ENCODE data around the gene PRSS50. TPM values are rescaled to one million over a fixed set of nuclear protein-coding genes. Genes with fewer than 3 reads are reported as not detected.

Gene PRSS50
- under 1 TPM in 2 of 4 donors, not detected in 2; 0.21 to 0.55 TPM for total RNA-seq

DNA sequence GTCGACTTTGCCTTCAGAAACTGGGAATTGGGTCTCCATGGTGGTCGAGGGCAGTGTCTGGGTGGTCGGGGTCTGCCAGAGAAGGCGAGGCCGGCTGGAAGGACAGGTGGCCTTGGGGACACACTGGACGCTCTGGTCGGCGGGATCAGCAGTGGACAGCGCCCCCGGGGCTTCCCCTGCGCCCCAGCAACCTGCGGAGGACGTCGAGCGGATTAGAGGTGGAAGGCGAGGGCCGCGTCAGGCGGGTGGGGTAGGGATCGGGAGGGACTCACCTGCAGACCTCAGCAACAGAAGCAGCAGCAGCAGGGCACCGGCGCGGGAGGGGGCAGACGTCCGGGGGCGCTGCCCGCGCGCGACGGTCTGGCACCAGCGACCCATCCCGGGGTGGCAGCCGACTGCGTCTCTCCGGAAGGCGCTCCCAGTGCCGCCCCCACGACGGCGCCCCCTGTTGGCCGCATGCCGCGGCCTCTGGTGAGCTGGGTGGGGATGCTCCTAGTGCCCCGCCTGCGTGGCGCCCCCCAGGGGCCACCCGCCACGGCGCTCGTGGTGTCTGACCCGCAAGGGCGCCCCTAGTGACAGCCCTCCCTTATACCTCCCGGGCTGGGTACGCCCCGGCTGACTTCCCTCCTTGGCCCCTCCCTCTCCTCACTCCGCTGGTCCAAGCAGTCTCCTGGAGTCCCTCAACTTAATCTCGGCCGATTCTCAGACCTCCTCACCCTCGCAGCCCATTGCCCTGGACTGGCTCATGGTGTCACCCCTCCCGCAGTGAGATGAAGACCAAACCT lies at the start of gene PRSS50:
Gene PRSS50 (minus strand): TSS at position 423 of the 785 bp plus-strand sequence. CDS start 45 bp downstream, at position 378.
- TF ChIP-seq POLR2A (IDR thresholded peaks at IDR 0.05): no peak
- TF ChIP-seq, protein P1, sequence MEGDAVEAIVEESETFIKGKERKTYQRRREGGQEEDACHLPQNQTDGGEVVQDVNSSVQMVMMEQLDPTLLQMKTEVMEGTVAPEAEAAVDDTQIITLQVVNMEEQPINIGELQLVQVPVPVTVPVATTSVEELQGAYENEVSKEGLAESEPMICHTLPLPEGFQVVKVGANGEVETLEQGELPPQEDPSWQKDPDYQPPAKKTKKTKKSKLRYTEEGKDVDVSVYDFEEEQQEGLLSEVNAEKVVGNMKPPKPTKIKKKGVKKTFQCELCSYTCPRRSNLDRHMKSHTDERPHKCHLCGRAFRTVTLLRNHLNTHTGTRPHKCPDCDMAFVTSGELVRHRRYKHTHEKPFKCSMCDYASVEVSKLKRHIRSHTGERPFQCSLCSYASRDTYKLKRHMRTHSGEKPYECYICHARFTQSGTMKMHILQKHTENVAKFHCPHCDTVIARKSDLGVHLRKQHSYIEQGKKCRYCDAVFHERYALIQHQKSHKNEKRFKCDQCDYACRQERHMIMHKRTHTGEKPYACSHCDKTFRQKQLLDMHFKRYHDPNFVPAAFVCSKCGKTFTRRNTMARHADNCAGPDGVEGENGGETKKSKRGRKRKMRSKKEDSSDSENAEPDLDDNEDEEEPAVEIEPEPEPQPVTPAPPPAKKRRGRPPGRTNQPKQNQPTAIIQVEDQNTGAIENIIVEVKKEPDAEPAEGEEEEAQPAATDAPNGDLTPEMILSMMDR (IDR thresholded peaks at IDR 0.05): no peak
- no peak for DNase-seq
- Histone ChIP-seq H3K4me1 (no peaks in the 10 kb centered on the region), H3K27me3 (no peaks in the 10 kb centered on the region), H3K9me3 (no peaks in the 10 kb centered on the region), H3K36me3 (no peaks in the 10 kb centered on the region), H3K27ac (no peak within 1 kb of the TSS), H3K4me3 (no peak within 1 kb of the TSS)
- intact Hi-C loops (cut with DNase I; ENCODE audit: low total_unique reads): no loop called here

GRCh38 chr3:46764206-46764605 lies 46.5 kb upstream of the PRSS50 start:
- H3K4me1 ChIP-seq: no peaks in the 10 kb centered on the region
- no peak overlapping the region for H3K27ac ChIP-seq
- peaks cover 0 to 25% of the 10 kb centered on the region in 2 donors for H3K9me3 ChIP-seq
- TF ChIP-seq, protein P1 (IDR thresholded peaks at IDR 0.05): no peak
- H3K27me3 ChIP-seq: no peaks in the 10 kb centered on the region
- no peaks in the 10 kb centered on the region for H3K36me3 ChIP-seq
- no peak for DNase-seq
- intact Hi-C loops (cut with DNase I; ENCODE audit: low total_unique reads): no loop called here
- no peak overlapping the region for H3K4me3 ChIP-seq

- TF ChIP-seq, protein P1 (IDR thresholded peaks at IDR 0.05): no peak
- TF ChIP-seq POLR2A (IDR thresholded peaks at IDR 0.05): no peak
- Histone ChIP-seq H3K27ac (no peak overlapping the region), H3K27me3 (no peaks in the 10 kb centered on the region), H3K36me3 (no peaks in the 10 kb centered on the region), H3K4me1 (no peaks in the 10 kb centered on the region), H3K4me3 (no peak overlapping the region), H3K9me3 (peaks cover 0 to 17% of the 10 kb centered on the region in 2 donors)
- intact Hi-C loops (cut with DNase I; ENCODE audit: low total_unique reads): no loop called here
- no peak for DNase-seq
Observed at GRCh38 chr3:46763178-46763577, 45.5 kb upstream of the PRSS50 start.

DNA sequence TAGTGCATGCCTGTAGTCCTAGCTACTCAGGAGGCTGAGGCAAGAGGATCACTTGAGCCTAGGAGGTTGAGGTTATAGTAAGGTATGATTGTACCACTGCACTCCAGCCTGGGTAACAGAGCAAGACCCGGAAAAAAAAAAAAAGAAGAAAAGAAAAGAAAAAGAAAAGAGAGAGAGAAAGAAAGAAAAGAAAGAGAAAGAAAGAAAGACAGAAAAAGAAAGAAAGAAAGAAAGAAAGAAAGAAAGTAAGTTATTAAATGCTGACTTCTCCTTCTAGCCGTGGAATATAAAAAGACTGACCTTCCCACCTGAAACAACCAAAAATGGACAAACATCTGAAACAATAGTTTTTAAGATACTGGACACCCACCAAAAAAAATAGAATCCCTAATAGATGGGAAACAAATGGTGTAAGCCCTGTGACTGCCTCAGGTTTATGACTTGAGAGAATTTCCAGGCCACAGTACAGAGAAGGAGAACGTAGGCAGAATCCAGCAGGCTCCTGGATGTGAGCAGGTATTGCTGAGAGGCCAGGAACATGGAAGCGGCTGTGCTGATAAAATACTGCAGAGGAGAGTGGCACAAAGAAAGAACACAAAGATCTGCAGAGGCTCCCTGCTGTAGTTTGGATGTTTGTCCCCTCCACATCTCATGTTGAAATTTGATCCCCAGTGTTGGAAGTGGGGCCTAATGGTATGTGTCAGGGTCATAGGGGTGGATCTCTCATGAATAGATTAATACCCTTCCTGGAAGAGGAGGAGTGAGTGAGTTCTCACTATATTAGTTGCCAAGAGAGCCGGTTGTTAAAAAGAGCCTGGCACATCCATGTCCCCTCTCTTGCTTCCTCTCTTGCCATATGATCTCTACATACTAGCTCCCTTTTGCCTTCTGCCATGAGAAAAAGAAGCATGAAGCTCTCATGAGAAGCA lies 41.8 kb upstream of the PRSS50 start:
- Histone ChIP-seq H3K36me3 (no peaks in the 10 kb centered on the region), H3K9me3 (peaks cover 0 to 6% of the 10 kb centered on the region in 2 donors), H3K27me3 (no peaks in the 10 kb centered on the region), H3K4me3 (no peak overlapping the region), H3K4me1 (no peaks in the 10 kb centered on the region), H3K27ac (no peak overlapping the region)
- no peak for TF ChIP-seq POLR2A (IDR thresholded peaks at IDR 0.05)
- TF ChIP-seq, protein P1 (IDR thresholded peaks at IDR 0.05): no peak
- intact Hi-C loops (cut with DNase I; ENCODE audit: low total_unique reads): no loop called here
- no peak for DNase-seq

DNA sequence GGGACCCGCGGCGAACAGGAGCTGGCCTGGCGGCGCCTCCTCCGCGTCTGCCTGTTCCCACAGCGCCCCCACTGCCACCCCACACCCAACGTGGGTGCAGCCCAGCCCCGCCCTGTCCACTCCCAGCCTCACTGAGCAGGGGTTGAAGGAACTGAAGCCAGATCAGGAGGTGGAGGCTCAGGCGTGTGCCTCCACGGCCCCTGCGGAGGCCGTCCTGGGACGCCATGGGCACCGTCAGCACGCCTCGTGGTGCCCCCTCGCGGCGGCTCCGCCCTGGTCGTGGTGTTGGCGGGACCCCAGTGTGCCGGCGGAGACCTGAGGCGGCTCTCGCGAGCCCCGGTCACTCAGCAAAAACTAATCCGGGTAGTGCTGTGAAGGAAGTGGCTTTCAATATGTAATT lies 39.0 kb upstream of the PRSS50 start:
- Histone ChIP-seq H3K4me3 (no peak overlapping the region), H3K27ac (no peak overlapping the region), H3K9me3 (no peaks in the 10 kb centered on the region), H3K27me3 (no peaks in the 10 kb centered on the region), H3K36me3 (no peaks in the 10 kb centered on the region), H3K4me1 (no peaks in the 10 kb centered on the region)
- intact Hi-C loops (cut with DNase I; ENCODE audit: low total_unique reads): no loop called here
- DNase-seq: no peak
- TF ChIP-seq POLR2A (IDR thresholded peaks at IDR 0.05): no peak
- TF ChIP-seq, protein P1 (IDR thresholded peaks at IDR 0.05): no peak

Measured in uterus (tissue), 4 donors.